GM10266 (cell line): ENCODE data around the gene THAP9.

Source experiments
- DNase-seq: peaks from one replicate; pipeline ENCODE4 v3.0.0; 2012; ENCODE audit errors: extremely low spot score
- CTCF ChIP-seq: IDR thresholded peaks from 2 replicates; pipeline ENCODE4 v1.5.1; 2012; ENCODE audit warnings: mild to moderate bottlenecking, low read depth; ENCODE audit not compliant: control insufficient read depth, insufficient read depth; ENCODE audit errors: missing control alignments

Gene THAP9

GRCh38 chr4:82898322-82899243 is 2.0 kb upstream of the THAP9 start:
- DNase-seq = no peak
- peak; percentile 26 for TF ChIP-seq CTCF

DNA sequence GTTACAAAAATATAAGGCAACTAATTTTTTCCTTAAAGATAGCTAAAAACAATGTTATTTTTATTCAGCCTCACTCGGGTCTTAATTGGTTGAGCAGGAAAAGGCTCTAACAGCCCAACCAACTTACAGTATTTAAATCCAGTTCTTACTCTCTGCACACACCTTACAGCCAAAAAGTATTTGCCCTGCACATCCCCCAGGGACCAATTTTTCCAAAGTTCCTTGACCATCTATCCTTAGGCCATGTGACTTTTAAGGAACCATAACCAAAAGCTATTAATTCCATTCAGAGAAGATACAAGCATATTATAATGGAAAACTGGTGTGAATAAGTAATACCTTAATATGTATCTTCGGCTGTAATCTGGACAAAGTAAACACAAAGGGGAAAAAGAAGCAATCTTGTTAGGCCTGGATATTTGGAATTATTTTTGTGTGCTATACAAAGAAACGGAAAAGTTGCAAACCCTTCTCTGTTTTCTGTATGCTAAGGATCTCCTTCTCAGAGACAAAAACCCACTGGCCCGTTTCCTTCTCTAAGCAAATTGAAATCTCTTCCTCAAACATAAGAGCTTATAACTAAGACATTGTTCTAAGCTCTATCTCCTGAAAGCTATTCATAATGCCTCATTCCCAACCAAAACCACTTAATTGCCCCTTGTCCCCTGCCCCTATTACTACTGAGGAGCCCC is 1.0 kb upstream of the THAP9 start:
- TF ChIP-seq CTCF = no peak
- peak; percentile 16 for DNase-seq

DNA sequence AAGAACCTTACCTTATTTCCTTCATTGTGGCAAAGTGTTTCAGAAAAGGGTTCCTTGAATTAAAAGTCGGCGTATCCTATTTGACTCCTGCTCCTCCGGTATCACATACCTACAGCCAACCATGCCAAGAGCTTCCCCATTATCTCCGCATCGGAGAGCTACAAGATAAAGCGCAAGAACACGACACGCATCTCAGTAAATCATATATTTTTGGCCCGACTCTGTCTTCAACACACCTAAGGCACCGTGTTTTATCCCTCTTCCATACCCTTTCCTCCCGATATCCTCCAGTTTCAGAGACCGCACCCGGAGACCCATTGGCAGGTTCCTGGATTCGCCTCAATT is 497 bp upstream of the THAP9 start:
- peak; percentile 21 for DNase-seq
- no peak for TF ChIP-seq CTCF

DNA sequence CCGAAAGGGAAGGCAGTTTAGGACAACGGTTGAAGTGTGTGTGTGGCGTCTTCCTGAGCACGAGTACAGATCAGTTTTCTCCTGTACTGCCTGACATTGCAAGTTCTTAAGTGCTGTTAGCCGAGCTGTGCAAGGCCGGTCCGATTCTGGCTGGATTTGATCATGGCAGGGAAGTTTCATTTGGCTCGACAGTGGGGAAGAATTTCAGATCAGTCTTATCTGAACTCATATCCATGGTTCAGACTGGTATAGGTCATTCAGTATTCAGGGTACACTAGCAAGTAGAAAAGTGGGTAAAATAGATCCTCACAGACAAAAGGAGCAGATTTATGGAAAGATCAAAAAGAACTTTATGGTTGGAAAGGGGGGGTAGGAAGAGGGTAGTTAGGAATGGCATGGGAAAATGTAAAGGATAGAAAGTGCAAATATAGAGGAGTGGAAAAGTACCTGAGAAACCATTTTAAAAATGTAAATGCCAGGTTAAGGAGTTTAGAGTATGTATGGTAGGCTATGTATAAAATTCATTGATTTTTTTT is 716 bp downstream of the THAP9 start:
- DNase-seq = no peak
- TF ChIP-seq CTCF = no peak

- TF ChIP-seq CTCF = no peak
Observed at GRCh38 chr4:82903737-82904136, 3.2 kb downstream of the THAP9 start.

GRCh38 chr4:82905205-82905604 is 4.7 kb downstream of the THAP9 start:
- peak; percentile 75 for DNase-seq
- no peak for TF ChIP-seq CTCF

More at GRCh38 chr4:82903737-82904136, 3.2 kb downstream of the THAP9 start:
- peak; percentile 16 for DNase-seq
